ENCODE data around the gene ATP8A2. TPM values are rescaled to one million over a fixed set of nuclear protein-coding genes. Genes with fewer than 3 reads are reported as not detected.

Gene ATP8A2
- total RNA-seq, 1 donor = 0.72 TPM

GRCh38 chr13:25776722-25777121 is 404.9 kb downstream of the ATP8A2 start:
- no peaks in the 10 kb centered on the region for H3K36me3 ChIP-seq (ENCODE audit: insufficient read depth, low read length)
- no peak overlapping the region for H3K4me3 ChIP-seq (ENCODE audit: insufficient read depth, low read length)
- no peak for TF ChIP-seq CTCF (IDR thresholded peaks at IDR 0.05; ENCODE audit: extremely low read depth, low read depth, low read length)
- H3K27ac ChIP-seq (ENCODE audit: low read depth, low read length) = no peak overlapping the region
- DNase-seq (ENCODE audit: insufficient read length, low spot score, missing footprints) = no peak
- no peak overlapping the region for H2AFZ ChIP-seq (ENCODE audit: low read length)
- H3K9me3 ChIP-seq (ENCODE audit: low read depth, low read length) = no peaks in the 10 kb centered on the region
- no peaks in the 10 kb centered on the region for H4K20me1 ChIP-seq (ENCODE audit: insufficient read depth, low read length)
- no peaks in the 10 kb centered on the region for H3K79me2 ChIP-seq (ENCODE audit: insufficient read depth, low read length)
- H3K27me3 ChIP-seq (ENCODE audit: insufficient read depth, low read length) = no peaks in the 10 kb centered on the region
- no peak overlapping the region for H3K4me2 ChIP-seq (ENCODE audit: insufficient read depth, low read length)
- H3K4me1 ChIP-seq (ENCODE audit: insufficient read depth, low read length) = no peaks in the 10 kb centered on the region

DNA sequence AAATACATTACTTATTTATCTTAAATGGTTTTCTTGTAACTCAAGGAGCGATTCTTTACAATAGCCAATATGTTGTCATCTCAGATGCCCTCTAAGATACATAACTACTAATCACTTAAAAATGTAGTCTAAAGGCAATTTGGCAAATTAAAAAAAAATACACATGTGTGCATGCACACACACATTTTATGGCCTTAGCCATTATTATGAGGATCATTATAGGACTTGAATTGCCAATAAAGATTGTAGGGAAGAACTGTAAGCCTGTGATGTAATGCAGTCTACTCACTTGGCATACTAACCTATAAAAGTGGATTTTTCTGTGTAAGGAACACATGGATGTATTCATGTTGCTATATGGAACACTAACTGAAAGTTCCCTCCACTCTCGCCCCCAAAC is 405.7 kb downstream of the ATP8A2 start:
- no peak for TF ChIP-seq CTCF (IDR thresholded peaks at IDR 0.05; ENCODE audit: extremely low read depth, low read depth, low read length)
- no peaks in the 10 kb centered on the region for H3K9me3 ChIP-seq (ENCODE audit: low read depth, low read length)
- H3K79me2 ChIP-seq (ENCODE audit: insufficient read depth, low read length) = no peaks in the 10 kb centered on the region
- no peaks in the 10 kb centered on the region for H3K27me3 ChIP-seq (ENCODE audit: insufficient read depth, low read length)
- no peaks in the 10 kb centered on the region for H4K20me1 ChIP-seq (ENCODE audit: insufficient read depth, low read length)
- H3K4me2 ChIP-seq (ENCODE audit: insufficient read depth, low read length) = no peak overlapping the region
- DNase-seq (ENCODE audit: insufficient read length, low spot score, missing footprints) = no peak
- H3K36me3 ChIP-seq (ENCODE audit: insufficient read depth, low read length) = no peaks in the 10 kb centered on the region
- H2AFZ ChIP-seq (ENCODE audit: low read length) = no peak overlapping the region
- no peak overlapping the region for H3K4me3 ChIP-seq (ENCODE audit: insufficient read depth, low read length)
- H3K27ac ChIP-seq (ENCODE audit: low read depth, low read length) = no peak overlapping the region
- H3K4me1 ChIP-seq (ENCODE audit: insufficient read depth, low read length) = no peaks in the 10 kb centered on the region

DNA sequence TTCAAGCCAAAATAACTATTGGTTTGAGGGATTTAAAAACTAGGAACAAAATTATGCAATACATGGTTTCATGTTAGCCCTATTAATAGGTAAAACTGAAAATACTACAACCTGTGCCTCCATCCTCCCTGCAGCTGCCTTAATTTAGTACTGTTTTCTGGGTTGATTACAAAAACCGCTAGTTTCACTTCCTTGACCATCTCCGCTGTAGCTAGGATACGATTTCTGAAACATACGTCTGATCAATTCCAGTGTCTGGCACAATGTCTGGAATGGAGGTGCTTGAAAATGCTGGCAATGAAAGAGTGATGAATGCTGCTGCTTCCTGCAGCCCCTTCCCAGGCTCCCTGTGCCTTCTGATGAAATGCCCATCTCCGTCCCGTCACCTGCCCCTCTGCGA is 406.6 kb downstream of the ATP8A2 start:
- Histone ChIP-seq H4K20me1 (ENCODE audit: insufficient read depth, low read length) (no peaks in the 10 kb centered on the region), H3K4me2 (ENCODE audit: insufficient read depth, low read length) (no peak overlapping the region), H2AFZ (ENCODE audit: low read length) (no peak overlapping the region), H3K4me3 (ENCODE audit: insufficient read depth, low read length) (no peak overlapping the region), H3K36me3 (ENCODE audit: insufficient read depth, low read length) (no peaks in the 10 kb centered on the region), H3K27me3 (ENCODE audit: insufficient read depth, low read length) (no peaks in the 10 kb centered on the region), H3K79me2 (ENCODE audit: insufficient read depth, low read length) (no peaks in the 10 kb centered on the region), H3K27ac (ENCODE audit: low read depth, low read length) (no peak overlapping the region), H3K9me3 (ENCODE audit: low read depth, low read length) (no peaks in the 10 kb centered on the region), H3K4me1 (ENCODE audit: insufficient read depth, low read length) (no peaks in the 10 kb centered on the region)
- TF ChIP-seq CTCF (IDR thresholded peaks at IDR 0.05; ENCODE audit: extremely low read depth, low read depth, low read length) = no peak
- no peak for DNase-seq (ENCODE audit: insufficient read length, low spot score, missing footprints)

- Histone ChIP-seq H3K27ac (ENCODE audit: low read depth, low read length) (no peak overlapping the region), H3K4me3 (ENCODE audit: insufficient read depth, low read length) (no peak overlapping the region), H3K27me3 (ENCODE audit: insufficient read depth, low read length) (no peaks in the 10 kb centered on the region), H3K79me2 (ENCODE audit: insufficient read depth, low read length) (no peaks in the 10 kb centered on the region), H4K20me1 (ENCODE audit: insufficient read depth, low read length) (no peaks in the 10 kb centered on the region), H3K4me1 (ENCODE audit: insufficient read depth, low read length) (no peaks in the 10 kb centered on the region), H2AFZ (ENCODE audit: low read length) (no peak overlapping the region), H3K36me3 (ENCODE audit: insufficient read depth, low read length) (no peaks in the 10 kb centered on the region), H3K4me2 (ENCODE audit: insufficient read depth, low read length) (no peak overlapping the region), H3K9me3 (ENCODE audit: low read depth, low read length) (no peaks in the 10 kb centered on the region)
- no peak for DNase-seq (ENCODE audit: insufficient read length, low spot score, missing footprints)
- TF ChIP-seq CTCF (IDR thresholded peaks at IDR 0.05; ENCODE audit: extremely low read depth, low read depth, low read length) = no peak
Measured at GRCh38 chr13:25778808-25779305, 407.1 kb downstream of the ATP8A2 start.

All from osteoblast (primary cell).